ENCODE results near the gene ABCC2.

DNA sequence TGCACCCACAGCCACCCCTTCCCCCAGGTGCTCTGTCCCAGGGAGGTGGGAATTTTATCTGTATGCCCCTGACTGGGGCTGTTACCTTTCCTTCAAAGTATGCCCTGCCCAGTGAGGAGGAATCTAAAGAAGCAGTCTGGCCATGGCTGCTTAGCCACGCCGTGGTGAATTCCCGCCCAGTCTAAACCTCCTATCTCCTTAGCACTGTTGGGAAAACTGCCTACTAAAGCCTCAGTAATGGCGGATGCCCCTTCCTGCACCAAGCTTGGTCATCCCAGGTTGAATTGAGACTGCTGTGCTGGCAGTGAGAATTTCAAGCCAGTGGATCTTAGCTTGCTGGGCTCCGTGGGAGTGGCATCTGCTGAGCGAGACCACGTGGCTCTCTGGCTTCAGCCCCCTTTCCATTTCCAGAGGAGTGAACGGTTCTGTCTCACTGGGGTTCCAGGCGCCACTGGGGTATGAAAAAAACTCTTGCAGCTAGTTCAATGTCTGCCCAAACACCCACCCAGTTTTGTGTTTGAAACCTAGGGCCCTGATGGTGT, 87.2 kb downstream of the ABCC2 start:
- TF ChIP-seq EZH2 (IDR thresholded peaks at IDR 0.05; ENCODE audit: insufficient read depth, poor library complexity, severe bottlenecking) = no peak
- TF ChIP-seq EZH2phosphoT487 (IDR thresholded peaks at IDR 0.05; ENCODE audit: insufficient read depth, low read depth) = no peak
